Tracheal epithelial cell (primary cell): ENCODE data around the gene CYP4F3. TPM values are rescaled to one million over a fixed set of nuclear protein-coding genes. Genes with fewer than 3 reads are reported as not detected.

Experiments
- total RNA-seq: library from RNA; depleted of rRNA; stranded (reverse); fragments of >200 nt; gene quantifications from 2 replicates; pipeline ENCODE4 v1.2.1, GENCODE V29; 2014

The CYP4F3 gene
- 0.48 and 6.0 TPM in 2 replicates for total RNA-seq

GRCh38 chr19:15640294-15640903 lies at the start of gene CYP4F3:
TSS of gene CYP4F3 (plus strand) at chr19:15640897. CDS start at chr19:15641416, 519 bp downstream.

GRCh38 chr19:15614507-15615379 lies 26.0 kb upstream of the CYP4F3 start, which contains the start of gene CYP4F8:
TSS of gene CYP4F8 (plus strand) at chr19:15615218. CDS start at chr19:15615617, 399 bp downstream.

GRCh38 chr19:15672580-15673175 lies 32.0 kb downstream of the CYP4F3 start, which contains the start of gene CYP4F12:
TSS of gene CYP4F12 (plus strand) at chr19:15673087. CDS start at chr19:15673530, 443 bp downstream.

Other genes starting within 250 kb of the CYP4F3 start
- 44.8 and 61.2 TPM in 2 replicates for gene AKAP8L, start 221.9 kb upstream of the CYP4F3 start, total RNA-seq
- 8.4 and 8.7 TPM in 2 replicates for gene WIZ, start 190.9 kb upstream of the CYP4F3 start, total RNA-seq
- gene RASAL3, start 176.4 kb upstream of the CYP4F3 start, total RNA-seq = not detected in 2 replicates
- not detected in 2 replicates for gene PGLYRP2, start 161.4 kb upstream of the CYP4F3 start, total RNA-seq
- not detected in 2 replicates for gene CYP4F22, start 132.4 kb upstream of the CYP4F3 start, total RNA-seq
- gene CYP4F8, start 25.7 kb upstream of the CYP4F3 start, total RNA-seq = not detected in 2 replicates
- gene CYP4F12, start 32.2 kb downstream of the CYP4F3 start, total RNA-seq = 6.8 TPM in 1 of 2 replicates, not detected in the other
- not detected in 2 replicates for gene OR10H2, start 87.1 kb downstream of the CYP4F3 start, total RNA-seq
- not detected in 2 replicates for gene OR10H3, start 97.1 kb downstream of the CYP4F3 start, total RNA-seq
- not detected in 2 replicates for gene OR10H5, start 146.8 kb downstream of the CYP4F3 start, total RNA-seq
- gene OR10H1, start 174.8 kb downstream of the CYP4F3 start, total RNA-seq = under 0.01 TPM in 1 of 2 replicates, not detected in the other